ENCODE data around the gene SYNPO2. TPM values are rescaled to one million over a fixed set of nuclear protein-coding genes. Genes with fewer than 3 reads are reported as not detected.
A peak's percentile ranks its signal among the peaks of the same experiment; 100 is the strongest.

SYNPO2 gene
- total RNA-seq, 1 experiment from 2014 or later, result 0.87 TPM

DNA sequence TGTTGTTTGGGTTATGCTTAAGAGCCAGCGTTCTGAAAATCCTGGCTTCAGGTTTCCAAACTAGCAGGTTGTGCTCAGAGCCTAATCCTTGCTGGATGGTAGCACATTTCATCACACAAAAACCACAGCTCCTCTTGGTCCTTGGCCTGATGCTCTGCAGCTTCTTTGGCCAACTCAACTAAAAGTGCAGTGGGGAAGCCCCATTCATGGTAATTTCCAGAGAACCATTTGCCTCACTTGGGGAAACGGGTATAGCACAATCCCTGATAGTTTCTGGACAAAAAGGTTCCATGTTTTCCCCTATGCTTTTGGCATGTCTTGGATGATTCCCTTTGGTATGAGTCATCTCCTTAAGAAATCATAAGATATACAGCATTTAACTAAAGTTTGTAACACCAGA, 78.7 kb downstream of the SYNPO2 start:
- Histone ChIP-seq H4K20me1 (ENCODE audit: insufficient read depth) (no peaks in the 10 kb centered on the region), H3K4me1 (replicated peaks; ENCODE audit: insufficient read depth) (peaks cover 16% of the 10 kb centered on the region), H3K4me2 (peak overlapping the region; percentile 19; the same call in 1 of the 2 replicates), H3K27ac (peak overlapping the region; percentile 49), H3F3A (ENCODE audit: insufficient read depth, low read depth) (peaks cover 7% of the 10 kb centered on the region; the same call in 1 of the 2 replicates), H3K4me3 (no peak overlapping the region), H3K36me3 (ENCODE audit: low read depth) (no peaks in the 10 kb centered on the region), H3K27me3 (ENCODE audit: insufficient read depth, low read depth) (no peaks in the 10 kb centered on the region), H3K9me2 (ENCODE audit: insufficient read depth) (no peaks in the 10 kb centered on the region), H2AFZ (no peak overlapping the region), H3K9me3 (ENCODE audit: insufficient read depth, low read depth) (no peaks in the 10 kb centered on the region), H3K79me2 (ENCODE audit: low read depth) (no peaks in the 10 kb centered on the region)
- intact Hi-C loops (cut with micrococcal nuclease; ENCODE audit: unreplicated experiment), result no loop called here
- POLR2A ChIA-PET (ENCODE audit: unreplicated experiment), result interaction anchor here (0.6 kb wide), 2 partner anchors 329 to 333 kb away, joined by 3 to 5 read pairs; no protein-coding TSS in a partner anchor
- CTCF ChIA-PET, result interaction anchor here (1.5 kb wide), 1 partner anchor 195 kb away, joined by 6 read pairs; no protein-coding TSS in a partner anchor
- TF ChIP-seq, protein P1, sequence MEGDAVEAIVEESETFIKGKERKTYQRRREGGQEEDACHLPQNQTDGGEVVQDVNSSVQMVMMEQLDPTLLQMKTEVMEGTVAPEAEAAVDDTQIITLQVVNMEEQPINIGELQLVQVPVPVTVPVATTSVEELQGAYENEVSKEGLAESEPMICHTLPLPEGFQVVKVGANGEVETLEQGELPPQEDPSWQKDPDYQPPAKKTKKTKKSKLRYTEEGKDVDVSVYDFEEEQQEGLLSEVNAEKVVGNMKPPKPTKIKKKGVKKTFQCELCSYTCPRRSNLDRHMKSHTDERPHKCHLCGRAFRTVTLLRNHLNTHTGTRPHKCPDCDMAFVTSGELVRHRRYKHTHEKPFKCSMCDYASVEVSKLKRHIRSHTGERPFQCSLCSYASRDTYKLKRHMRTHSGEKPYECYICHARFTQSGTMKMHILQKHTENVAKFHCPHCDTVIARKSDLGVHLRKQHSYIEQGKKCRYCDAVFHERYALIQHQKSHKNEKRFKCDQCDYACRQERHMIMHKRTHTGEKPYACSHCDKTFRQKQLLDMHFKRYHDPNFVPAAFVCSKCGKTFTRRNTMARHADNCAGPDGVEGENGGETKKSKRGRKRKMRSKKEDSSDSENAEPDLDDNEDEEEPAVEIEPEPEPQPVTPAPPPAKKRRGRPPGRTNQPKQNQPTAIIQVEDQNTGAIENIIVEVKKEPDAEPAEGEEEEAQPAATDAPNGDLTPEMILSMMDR (conservative IDR thresholded peaks at IDR 0.05), result no peak
- no peak for TF ChIP-seq EZH2 (IDR thresholded peaks at IDR 0.05; ENCODE audit: low read depth)
- BruUV-seq (replicated peaks), result no TSS peak
- DNase-seq, result no peak

DNA sequence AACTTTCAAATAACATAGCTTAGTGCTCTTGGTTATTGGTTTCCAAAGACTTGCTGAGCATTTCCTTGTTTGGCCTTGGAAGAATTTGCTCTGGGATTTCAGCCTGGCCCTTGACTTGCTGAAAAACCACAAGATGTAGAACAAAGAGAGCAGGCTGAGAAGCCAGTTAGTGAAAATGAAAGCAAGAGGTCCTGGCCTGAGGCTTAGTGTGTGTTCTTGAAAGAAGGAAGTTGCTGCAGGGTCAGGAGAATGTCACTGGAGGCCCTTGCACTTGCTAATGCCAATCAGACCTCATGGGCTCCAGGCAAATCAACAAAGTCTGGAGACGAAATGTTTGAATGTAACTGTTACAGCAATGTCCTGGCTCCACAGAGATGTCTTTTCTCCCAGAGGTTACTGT, 79.4 kb downstream of the SYNPO2 start:
- no TSS peak for BruUV-seq (replicated peaks)
- POLR2A ChIA-PET (ENCODE audit: unreplicated experiment), result interaction anchor here (0.6 to 1.1 kb wide), 3 partner anchors 41 to 333 kb away, joined by 3 to 10 read pairs (median 5); no protein-coding TSS in a partner anchor
- CTCF ChIA-PET, result interaction anchor here (0.6 to 1.5 kb wide), 3 partner anchors 194 to 197 kb away, joined by 3 to 6 read pairs (median 3); no protein-coding TSS in a partner anchor

DNA sequence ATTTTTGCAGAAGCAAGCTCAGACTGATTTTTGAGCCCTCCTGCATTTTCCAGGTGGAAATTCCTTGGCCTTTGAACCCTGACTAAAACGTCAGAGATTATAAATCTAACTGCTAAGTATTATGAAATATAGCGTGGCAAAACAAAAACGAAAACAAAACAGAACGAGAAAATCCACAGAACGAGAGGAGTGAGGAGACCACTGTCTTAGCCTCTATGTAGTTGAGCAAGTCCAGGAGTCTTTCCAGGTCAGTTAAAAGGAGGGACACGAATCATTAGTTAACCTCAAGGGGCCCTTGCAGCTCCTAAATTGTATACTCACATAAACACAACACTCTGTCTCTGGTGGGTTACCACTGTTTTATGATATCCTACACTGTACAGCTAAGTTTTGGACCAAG, 80.2 kb downstream of the SYNPO2 start:
- no peak overlapping the region for H3K4me3 ChIP-seq
- intact Hi-C loops (cut with micrococcal nuclease; ENCODE audit: unreplicated experiment), result loop anchor here (1.0 kb wide), 3 partner anchors 79 to 228 kb away; no protein-coding TSS in a partner anchor
- no peaks in the 10 kb centered on the region for H3K79me2 ChIP-seq (ENCODE audit: low read depth)
- BruUV-seq (replicated peaks), result no TSS peak
- no peaks in the 10 kb centered on the region for H3K27me3 ChIP-seq (ENCODE audit: insufficient read depth, low read depth)
- H4K20me1 ChIP-seq (ENCODE audit: insufficient read depth), result no peaks in the 10 kb centered on the region
- no peak for DNase-seq
- TF ChIP-seq, protein P1 (conservative IDR thresholded peaks at IDR 0.05), result no peak
- no peak for TF ChIP-seq EZH2 (IDR thresholded peaks at IDR 0.05; ENCODE audit: low read depth)
- ChIA-PET CTCF (interaction anchor here (0.6 to 1.5 kb wide), 5 partner anchors 193 to 222 kb away, joined by 3 to 10 read pairs (median 6); no protein-coding TSS in a partner anchor), POLR2A (ENCODE audit: unreplicated experiment) (interaction anchor here (0.6 to 1.1 kb wide), 2 partner anchors 40 to 51 kb away, joined by 3 to 10 read pairs; no protein-coding TSS in a partner anchor)
- no peak overlapping the region for H2AFZ ChIP-seq
- no peak overlapping the region for H3K27ac ChIP-seq
- no peaks in the 10 kb centered on the region for H3K9me2 ChIP-seq (ENCODE audit: insufficient read depth)
- H3K4me1 ChIP-seq (replicated peaks; ENCODE audit: insufficient read depth), result peaks cover 16% of the 10 kb centered on the region
- no peaks in the 10 kb centered on the region for H3K9me3 ChIP-seq (ENCODE audit: insufficient read depth, low read depth)
- H3F3A ChIP-seq (ENCODE audit: insufficient read depth, low read depth), result peaks cover 7% of the 10 kb centered on the region; the same call in 1 of the 2 replicates
- no peak overlapping the region for H3K4me2 ChIP-seq
- H3K36me3 ChIP-seq (ENCODE audit: low read depth), result no peaks in the 10 kb centered on the region

More for the DNA sequence above, 79.4 kb downstream of the SYNPO2 start:
- H3K9me2 ChIP-seq (ENCODE audit: insufficient read depth), result no peaks in the 10 kb centered on the region
- H3K4me2 ChIP-seq, result peak overlapping the region; percentile 19; the same call in 1 of the 2 replicates
- H3K4me3 ChIP-seq, result no peak overlapping the region
- peaks cover 16% of the 10 kb centered on the region for H3K4me1 ChIP-seq (replicated peaks; ENCODE audit: insufficient read depth)
- no peaks in the 10 kb centered on the region for H3K9me3 ChIP-seq (ENCODE audit: insufficient read depth, low read depth)
- H3K27ac ChIP-seq, result peak overlapping the region; percentile 49
- H3K36me3 ChIP-seq (ENCODE audit: low read depth), result no peaks in the 10 kb centered on the region
- intact Hi-C loops (cut with micrococcal nuclease; ENCODE audit: unreplicated experiment), result no loop called here
- no peaks in the 10 kb centered on the region for H3K79me2 ChIP-seq (ENCODE audit: low read depth)
- no peaks in the 10 kb centered on the region for H4K20me1 ChIP-seq (ENCODE audit: insufficient read depth)
- no peaks in the 10 kb centered on the region for H3K27me3 ChIP-seq (ENCODE audit: insufficient read depth, low read depth)
- peak; percentile 52 to 83 for DNase-seq
- H2AFZ ChIP-seq, result no peak overlapping the region
- no peak for TF ChIP-seq EZH2 (IDR thresholded peaks at IDR 0.05; ENCODE audit: low read depth)
- H3F3A ChIP-seq (ENCODE audit: insufficient read depth, low read depth), result peaks cover 7% of the 10 kb centered on the region; the same call in 1 of the 2 replicates

All from PC-9 (cell line).